NCI-H345 treated with DMSO at 0.1 percent for 48 hours (cell line): ENCODE measurements around the gene PTGDR2.

Experiments used
- DNase-seq: peaks from one replicate; lab custom pipeline; 2025; ENCODE audit not compliant: unreplicated experiment; lab: John Stamatoyannopoulos, UW

PTGDR2 gene

GRCh38 chr11:60855726-60856633, at the start of gene PTGDR2:
Gene PTGDR2 (minus strand): TSS chr11:60855950. CDS start chr11:60853722, 2,228 bp downstream.
- no peak for DNase-seq

- DNase-seq = no peak
These were observed 49.3 kb upstream of the PTGDR2 start for GRCh38 chr11:60905047-60905446.

GRCh38 chr11:60902625-60903024, 46.9 kb upstream of the PTGDR2 start:
- no peak for DNase-seq

GRCh38 chr11:60900673-60901404, 45.1 kb upstream of the PTGDR2 start:
- DNase-seq = no peak

- no peak for DNase-seq
These were observed 44.2 kb upstream of the PTGDR2 start for GRCh38 chr11:60899977-60900376.

- no peak for DNase-seq
These were observed 43.5 kb upstream of the PTGDR2 start for GRCh38 chr11:60899046-60899936.

- no peak for DNase-seq
These were observed 41.7 kb upstream of the PTGDR2 start for GRCh38 chr11:60897496-60897895.

- DNase-seq = no peak
These were observed 39.9 kb upstream of the PTGDR2 start for GRCh38 chr11:60895687-60896086.

- no peak for DNase-seq
These were observed 35.5 kb upstream of the PTGDR2 start for GRCh38 chr11:60891103-60891741.

GRCh38 chr11:60890696-60891095, 34.9 kb upstream of the PTGDR2 start:
- no peak for DNase-seq

- DNase-seq = no peak
These were observed 34.1 kb upstream of the PTGDR2 start for GRCh38 chr11:60889869-60890311.

GRCh38 chr11:60887556-60887955, 31.8 kb upstream of the PTGDR2 start:
- DNase-seq = peak; percentile 3

GRCh38 chr11:60880643-60881282, 25.0 kb upstream of the PTGDR2 start:
- peak; percentile 8 for DNase-seq

GRCh38 chr11:60879971-60880588, 24.3 kb upstream of the PTGDR2 start:
- DNase-seq = no peak

GRCh38 chr11:60879104-60879503, 23.4 kb upstream of the PTGDR2 start:
- DNase-seq = no peak

GRCh38 chr11:60878245-60879101, 22.7 kb upstream of the PTGDR2 start:
- no peak for DNase-seq

GRCh38 chr11:60876168-60876485, 20.4 kb upstream of the PTGDR2 start:
- no peak for DNase-seq

- no peak for DNase-seq
These were observed 19.8 kb upstream of the PTGDR2 start for GRCh38 chr11:60875366-60876167.
